GM12878 (cell line): ENCODE measurements around the gene EPB41L2. TPM values are rescaled to one million over a fixed set of nuclear protein-coding genes. Genes with fewer than 3 reads are reported as not detected.

ENCODE experiments used
- ATAC-seq: fragments of 200-7000 bp; cut with Tn5 transposase; 3 replicates; pipeline ENCODE4 v1.9.1; 2020; ENCODE audit warnings: mild to moderate bottlenecking, moderate library complexity
- BruUV-seq: library from RNA; stranded (reverse); fragments of 400-500 nt; replicated peaks from 2 replicates; lab custom pipeline; 2021; lab: Mats Ljungman, UMichigan
- CTCF ChIA-PET: fragments of 300-600 bp; sonication (Branson Sonifier 250); formaldehyde crosslinking; extraction: SDS; loops from one replicate; lab custom pipeline; 2021; ENCODE audit warnings: inconsistent platforms; lab: Yijun Ruan, JAX
- POLR2A ChIA-PET: fragments of 350-600 bp; formaldehyde crosslinking; extraction: SDS; loops from one replicate; lab custom pipeline; 2021; ENCODE audit warnings: inconsistent platforms; lab: Charles Lee
- RAD21 ChIA-PET: fragments of 300-600 bp; sonication (Branson Sonifier 250); formaldehyde crosslinking; loops from one replicate; lab custom pipeline; 2023; ENCODE audit warnings: antibody characterized with exemption; ENCODE audit not compliant: unreplicated experiment; lab: Charles Lee
- SMC1A ChIA-PET: fragments of 300-600 bp; sonication (Branson Sonifier 250); formaldehyde crosslinking; loops from one replicate; lab custom pipeline; 2023; ENCODE audit not compliant: unreplicated experiment, uncharacterized antibody; lab: Charles Lee
- DNase-seq: peaks from one replicate; pipeline ENCODE4 v3.0.0-alpha.2; 2011; ENCODE audit warnings: low read depth, low spot score
- FAIRE-seq: peaks from 3 replicates; lab custom pipeline; 2011; peaks lifted over from hg19 to GRCh38; lab: Jason Lieb, UNC
- H2AFZ ChIP-seq: 2 replicates; pipeline ENCODE4 v1.6.0; 2011; ENCODE audit warnings: low read depth, low read length, control low read depth; ENCODE audit not compliant: control insufficient read depth
- H3K27ac ChIP-seq: 2 replicates; pipeline ENCODE4 v1.5.1; 2011; ENCODE audit warnings: control low read depth; ENCODE audit not compliant: control insufficient read depth, insufficient read depth
- H3K27me3 ChIP-seq, 2 experiments: replicated peaks in 1 of 2; 2 replicates each; pipeline versions ENCODE4 v1.6.0 to v1.6.1; 2011; ENCODE audit warnings: low read length in 1 of 2; ENCODE audit not compliant: control insufficient read depth in 2 of 2, insufficient read depth in 2 of 2
- H3K36me3 ChIP-seq, 2 experiments: 2 replicates each; pipeline ENCODE4 v1.5.1; 2011; ENCODE audit warnings: low read length in 1 of 2; ENCODE audit not compliant: control insufficient read depth in 2 of 2, insufficient read depth in 2 of 2
- H3K4me1 ChIP-seq: 2 replicates; pipeline ENCODE4 v1.6.1; 2011; ENCODE audit warnings: mild to moderate bottlenecking, low read length, moderate library complexity, mixed read lengths; ENCODE audit not compliant: control insufficient read depth, insufficient read depth
- H3K4me2 ChIP-seq: 2 replicates; pipeline ENCODE4 v1.6.0; 2011; ENCODE audit warnings: control low read depth; ENCODE audit not compliant: control insufficient read depth, insufficient read depth
- H3K4me3 ChIP-seq: fragments of 200-600 bp; sonication (generic); 2 replicates; pipeline ENCODE4 v1.5.1; 2016
- H3K79me2 ChIP-seq: 2 replicates; pipeline ENCODE4 v1.6.0; 2011; ENCODE audit warnings: low read length; ENCODE audit not compliant: control insufficient read depth, insufficient read depth
- H3K9ac ChIP-seq: 2 replicates; pipeline ENCODE4 v1.8.0; 2011; ENCODE audit warnings: low read length, control low read depth, mixed read lengths; ENCODE audit not compliant: control insufficient read depth, insufficient read depth
- H3K9me3 ChIP-seq: replicated peaks from 3 replicates; pipeline ENCODE4 v1.5.1; 2011; ENCODE audit warnings: mild to moderate bottlenecking, low read length; ENCODE audit not compliant: control insufficient read depth, insufficient read depth
- H4K20me1 ChIP-seq: 2 replicates; pipeline ENCODE4 v1.6.0; 2011; ENCODE audit not compliant: control insufficient read depth, insufficient read depth
- CBX3 ChIP-seq: fragments of 200-600 bp; sonication (generic); IDR thresholded peaks from 2 replicates; pipeline ENCODE4 v1.6.1; 2016; ENCODE audit warnings: low read depth, borderline replicate concordance
- E2F4 ChIP-seq: IDR thresholded peaks from 2 replicates; pipeline ENCODE4 v1.6.1; 2012; ENCODE audit warnings: low read depth, low read length, improper control_type of control experiment
- LARP7 ChIP-seq: fragments of 450-650 bp; IDR thresholded peaks from 2 replicates; pipeline ENCODE4 v1.6.1; 2017; ENCODE audit warnings: mild to moderate bottlenecking
- MLLT1 ChIP-seq: fragments of 450-650 bp; IDR thresholded peaks from 2 replicates; pipeline ENCODE4 v1.6.1; 2016; ENCODE audit warnings: mild to moderate bottlenecking
- NR2C1 ChIP-seq: fragments of 450-650 bp; IDR thresholded peaks from 2 replicates; pipeline ENCODE4 v1.6.1; 2017; ENCODE audit warnings: antibody characterized with exemption, mild to moderate bottlenecking, moderate library complexity
- WGBS: methylation state at CpG from one replicate; pipeline ENCODE4 v1.1.6; 2016; ENCODE audit warnings: low lambda C conversion rate; ENCODE audit not compliant: insufficient replicate concordance, insufficient coverage; ENCODE audit errors: missing lambda C conversion rate; 5-methylcytosine and 5-hydroxymethylcytosine counted together
- in situ Hi-C: fragments of 300-500 bp; cut with MboI; formaldehyde crosslinking; loops from 9 replicates; pipeline ENCODE4 v1.14.3; 2018; ENCODE audit warnings: mixed read lengths
- intact Hi-C: fragments of 100-400 bp; cut with micrococcal nuclease; formaldehyde crosslinking; loops from one replicate; pipeline ENCODE4 v1.14.2; 2022; ENCODE audit not compliant: unreplicated experiment
- polyA plus RNA-seq, 11 experiments: library from polyadenylated mRNA; depleted of rRNA in 4 of 11; unstranded in 6 of 11; stranded (reverse) in 5 of 11; fragments of >200 nt; fragmentation: Nextera tagmentation in 4 of 11; fragmentation: Illumina TruSeq in 1 of 11; extraction: Ambion mirVana in 4 of 11; extraction: Trizol in 1 of 11; gene quantifications; 1 replicate in 1 of 11; 2 replicates in 10 of 11; pipeline versions ENCODE4 v1.2.1 to v1.2.3, GENCODE V29; 2011 to 2016; ENCODE audit warnings: inconsistent platforms in 2 of 11, missing spikeins in 2 of 11, low read depth in 1 of 11
- total RNA-seq, 4 experiments: library from RNA; depleted of rRNA in 3 of 4; stranded (reverse); fragments of >200 nt in 3 of 4; fragmentation: Illumina TruSeq in 1 of 4; extraction: Trizol in 1 of 4; gene quantifications; 2 replicates each; pipeline versions ENCODE4 v1.2.1 to v1.2.3, GENCODE V29; 2013 to 2021

Gene EPB41L2
- total and polyA plus RNA-seq, 10 of the 15 experiments (the other 5 are each of a cell fraction or from before 2014, with no cell fraction given): 7.4 to 41.6 (median 19.0) TPM

GRCh38 chr6:131001111-131001736 is 61.8 kb downstream of the EPB41L2 start:
- ChIA-PET CTCF (no interaction called here), SMC1A (no interaction called here), RAD21 (no interaction called here), POLR2A (no interaction called here)
- ATAC-seq: no peak
- peaks cover 2% of the 10 kb centered on the region for H3K79me2 ChIP-seq
- no peak overlapping the region for H3K9ac ChIP-seq
- H3K27ac ChIP-seq: no peak overlapping the region
- in situ Hi-C loops: no loop called here
- no peak overlapping the region for H3K4me3 ChIP-seq
- no peaks in the 10 kb centered on the region for H3K4me1 ChIP-seq
- H3K27me3 ChIP-seq: no peaks in the 10 kb centered on the region
- BruUV-seq: no TSS peak
- WGBS: 79% methylated on average over 12 of the region's 12 CpGs
- H3K9me3 ChIP-seq: no peaks in the 10 kb centered on the region
- intact Hi-C loops: no loop called here
- FAIRE-seq: no peak
- no peak for TF ChIP-seq MLLT1
- no peak for TF ChIP-seq LARP7
- no peak for TF ChIP-seq NR2C1
- no peak for TF ChIP-seq CBX3
- TF ChIP-seq E2F4: no peak
- no peak for DNase-seq
- H4K20me1 ChIP-seq: no peaks in the 10 kb centered on the region
- H3K36me3 ChIP-seq: no peaks in the 10 kb centered on the region
- no peak overlapping the region for H2AFZ ChIP-seq
- H3K4me2 ChIP-seq: no peak overlapping the region
